GM19193 (cell line): ENCODE data around the gene TXNL1.
A peak's percentile ranks its signal among the peaks of the same experiment; 100 is the strongest.

Experiments used
- POLR2A ChIP-seq: IDR thresholded peaks from 4 replicates; pipeline ENCODE4 v1.6.1; 2011; ENCODE audit not compliant: insufficient read depth, insufficient read length; ENCODE audit errors: extremely low read depth

The TXNL1 gene

DNA sequence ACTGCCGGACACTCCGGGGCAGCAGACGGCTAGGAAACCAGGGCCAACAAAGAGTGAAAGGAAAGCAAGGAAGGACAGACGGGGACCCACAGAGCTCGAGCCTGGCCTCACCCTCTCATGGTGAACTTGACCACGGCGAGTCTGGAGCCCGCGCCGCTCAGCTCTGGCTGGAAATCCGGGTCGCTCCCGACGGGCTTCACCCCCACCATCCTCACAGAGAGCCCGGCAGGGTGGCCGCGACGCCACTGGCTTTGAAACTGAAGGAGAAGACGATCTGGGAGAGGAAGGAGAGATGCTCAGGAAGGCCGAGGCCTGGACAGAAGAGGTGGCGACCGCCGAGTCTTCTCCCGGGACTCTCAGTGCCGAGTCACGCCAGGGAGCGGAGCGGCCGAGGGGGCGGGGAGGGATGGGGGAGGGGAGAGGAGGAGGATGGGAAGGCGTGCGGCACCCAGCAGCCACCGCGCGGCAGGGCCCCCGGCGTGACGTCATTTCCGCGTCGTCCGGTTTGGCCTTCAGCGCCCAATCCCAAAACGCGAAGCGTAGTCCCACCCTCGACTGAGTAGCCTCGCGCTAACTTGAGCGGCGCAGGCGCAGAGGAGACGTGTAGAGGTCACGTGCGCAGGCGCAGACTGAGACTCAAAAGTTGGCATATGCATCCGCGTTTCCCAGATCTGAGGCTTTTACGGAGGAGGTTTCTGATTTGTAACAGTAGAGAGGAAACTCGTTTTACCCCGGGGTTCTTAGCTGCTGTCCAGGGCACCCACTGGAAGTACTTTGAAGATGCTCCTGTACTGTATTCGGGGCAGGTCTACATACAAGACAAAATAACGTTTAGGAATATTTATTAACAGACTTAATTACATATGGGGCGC lies at the start of gene TXNL1:
TXNL1 (minus strand) TSS at position 361 of the 872 bp plus-strand sequence; CDS start at position 209, 152 bp downstream.
- TF ChIP-seq POLR2A, result peak; percentile 80

DNA sequence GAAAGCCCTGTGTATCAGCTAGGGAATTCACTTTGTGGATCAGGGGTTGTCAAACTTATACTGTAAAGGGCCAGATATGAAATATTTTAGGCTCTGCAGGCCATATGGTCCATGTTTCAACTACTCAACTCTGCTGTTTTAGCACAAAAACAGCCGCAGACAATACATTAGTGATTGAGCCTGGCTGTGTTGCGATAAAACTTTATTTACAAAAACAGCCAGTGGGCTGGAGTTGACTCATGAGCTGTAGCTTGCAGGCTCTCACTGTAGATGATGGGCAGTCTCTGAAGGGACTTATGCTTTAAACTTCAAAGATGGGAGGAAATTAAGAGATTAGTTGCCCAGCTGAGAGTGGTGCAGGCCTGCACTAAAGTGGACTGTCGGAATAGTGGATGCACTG lies 45.9 kb upstream of the TXNL1 start:
- TF ChIP-seq POLR2A, result no peak

DNA sequence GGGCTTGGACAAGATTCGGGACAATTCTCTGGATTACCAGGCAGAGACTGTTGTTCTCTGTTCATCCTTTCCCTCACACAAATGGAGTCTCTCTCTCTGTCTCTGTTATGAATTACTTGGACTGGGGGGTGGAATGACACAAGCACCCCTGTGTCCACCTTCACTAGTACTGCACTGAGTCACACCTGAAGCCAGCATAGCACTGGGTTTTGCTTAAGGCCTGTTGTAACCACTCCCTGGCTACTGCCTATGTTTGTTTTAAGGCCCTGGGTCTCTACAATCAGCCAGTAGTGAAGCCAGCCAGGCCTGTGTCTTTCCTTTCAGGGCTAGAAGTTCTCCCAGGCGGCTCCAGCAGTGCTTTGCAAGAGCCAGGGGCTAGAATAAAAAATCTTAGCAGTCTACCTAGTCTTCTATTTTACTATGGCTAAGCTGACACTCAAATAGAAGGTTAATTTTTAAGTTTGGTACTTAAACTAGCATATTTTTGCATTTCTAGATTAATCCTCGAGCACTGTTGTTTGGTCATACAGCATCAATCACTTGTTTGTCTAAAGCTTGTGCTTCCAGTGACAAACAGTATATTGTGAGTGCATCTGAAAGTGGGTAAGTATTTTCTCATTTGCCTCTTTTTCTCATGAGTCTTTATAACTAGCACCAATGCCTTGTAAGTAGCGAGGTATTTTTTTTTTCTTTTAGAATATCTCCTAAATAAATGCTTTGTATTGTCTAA lies 40.6 kb upstream of the TXNL1 start:
- no peak for TF ChIP-seq POLR2A

DNA sequence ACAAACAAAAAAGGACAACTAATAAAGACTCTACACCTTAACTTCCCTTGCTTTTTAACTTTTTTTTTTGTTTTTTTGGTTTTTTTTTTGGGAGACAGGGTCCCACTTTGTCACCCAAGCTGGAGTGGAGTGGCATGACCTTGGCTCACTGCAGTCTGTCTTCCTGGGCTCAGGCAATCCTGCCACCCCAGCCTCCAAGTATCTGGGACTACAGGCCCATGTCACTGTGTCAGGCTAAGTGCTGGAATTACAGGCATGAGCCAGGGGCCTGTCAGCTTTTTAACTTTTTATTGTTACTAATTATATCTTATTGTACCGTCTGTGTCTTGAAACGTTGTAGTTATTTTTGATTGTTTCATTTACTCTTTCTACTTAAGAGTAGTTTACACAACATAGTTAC lies 38.2 kb upstream of the TXNL1 start:
- TF ChIP-seq POLR2A, result no peak

DNA sequence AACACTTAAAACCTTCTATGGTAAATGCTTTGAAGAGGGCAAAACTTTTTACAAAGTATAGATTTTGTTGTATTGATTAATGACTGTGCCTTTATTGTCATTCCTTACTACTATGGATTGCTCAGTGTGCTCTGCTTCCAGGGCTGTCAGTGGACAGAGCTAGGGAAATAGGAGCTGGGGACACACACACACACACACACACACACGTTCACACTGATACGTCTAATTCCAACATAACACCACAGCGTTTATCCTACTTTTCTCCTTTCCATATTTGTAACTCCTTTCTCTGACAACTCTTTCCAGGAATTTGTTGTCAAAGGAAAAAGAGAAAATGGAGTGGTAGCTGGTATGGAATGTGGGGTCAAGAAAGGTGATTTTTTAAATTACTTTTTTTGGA lies 34.6 kb upstream of the TXNL1 start:
- no peak for TF ChIP-seq POLR2A

DNA sequence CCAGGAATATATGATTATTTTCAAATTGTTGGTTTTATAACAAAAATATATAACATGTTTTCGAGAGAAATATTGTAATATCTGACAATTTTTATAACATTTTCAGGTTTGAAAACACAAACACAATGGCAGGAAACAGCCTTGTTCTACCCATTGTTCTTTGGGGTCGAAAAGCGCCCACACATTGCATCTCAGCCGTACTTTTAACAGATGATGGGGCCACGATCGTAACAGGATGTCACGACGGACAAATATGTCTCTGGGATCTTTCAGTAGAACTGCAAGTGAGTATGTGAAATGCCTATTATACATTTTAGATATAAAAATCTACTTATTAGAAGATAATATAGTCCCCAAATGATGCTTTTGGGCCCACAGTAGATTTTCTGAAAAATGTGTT lies 34.0 kb upstream of the TXNL1 start:
- no peak for TF ChIP-seq POLR2A

DNA sequence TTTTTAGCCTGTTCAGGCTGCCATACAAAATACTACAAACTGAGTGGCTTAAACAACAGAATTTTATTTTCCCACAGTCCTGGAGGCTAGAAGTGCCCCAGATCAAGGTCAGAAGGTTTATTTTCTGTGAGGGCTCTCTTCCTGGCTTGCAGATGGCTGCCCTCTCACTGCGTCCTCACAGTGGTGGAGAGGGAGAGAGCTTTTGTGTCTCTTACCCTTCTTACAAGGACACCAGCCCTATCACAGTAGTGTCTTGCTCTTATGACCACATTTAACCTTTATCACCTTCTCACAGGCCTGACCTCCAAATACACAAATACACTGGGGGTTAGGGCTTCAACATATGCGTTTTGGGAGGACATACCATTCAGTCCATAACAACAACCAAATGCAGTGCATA lies 24.5 kb upstream of the TXNL1 start:
- no peak for TF ChIP-seq POLR2A

DNA sequence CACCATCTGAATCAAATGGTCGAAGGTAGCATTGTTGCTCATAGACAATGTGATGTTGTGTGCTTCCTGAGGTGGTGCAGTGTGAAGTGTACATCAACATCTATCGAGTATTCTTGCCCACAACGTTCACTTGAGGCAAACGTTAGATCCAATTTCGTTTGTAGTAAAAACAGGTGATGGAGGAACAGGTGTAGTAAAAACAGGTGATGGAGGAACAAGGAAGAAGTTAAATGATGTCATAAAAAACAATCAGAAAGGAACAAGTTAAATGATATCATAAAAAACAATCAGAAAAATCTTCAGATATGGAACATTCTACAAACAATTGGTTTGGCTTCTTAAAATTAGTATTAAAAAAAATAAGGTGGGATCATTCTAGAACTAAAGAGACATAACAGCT lies 24.1 kb upstream of the TXNL1 start:
- no peak for TF ChIP-seq POLR2A

DNA sequence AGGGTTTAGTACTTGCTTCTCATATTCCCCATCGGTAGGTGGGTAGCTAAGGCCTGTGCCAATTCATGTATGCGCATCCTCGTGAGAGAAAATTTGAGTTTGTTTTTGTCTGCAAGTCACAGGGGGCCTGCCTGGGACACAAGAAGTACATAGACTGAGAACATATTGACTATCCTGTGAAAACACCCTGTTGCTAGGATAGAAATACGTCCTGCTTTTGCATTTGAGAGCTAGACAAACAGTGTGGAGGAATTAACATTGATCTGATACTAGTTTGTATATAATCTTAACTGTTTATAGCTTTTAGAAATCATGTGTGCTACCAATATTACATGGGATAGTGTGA lies 23.6 kb upstream of the TXNL1 start:
- TF ChIP-seq POLR2A, result no peak

DNA sequence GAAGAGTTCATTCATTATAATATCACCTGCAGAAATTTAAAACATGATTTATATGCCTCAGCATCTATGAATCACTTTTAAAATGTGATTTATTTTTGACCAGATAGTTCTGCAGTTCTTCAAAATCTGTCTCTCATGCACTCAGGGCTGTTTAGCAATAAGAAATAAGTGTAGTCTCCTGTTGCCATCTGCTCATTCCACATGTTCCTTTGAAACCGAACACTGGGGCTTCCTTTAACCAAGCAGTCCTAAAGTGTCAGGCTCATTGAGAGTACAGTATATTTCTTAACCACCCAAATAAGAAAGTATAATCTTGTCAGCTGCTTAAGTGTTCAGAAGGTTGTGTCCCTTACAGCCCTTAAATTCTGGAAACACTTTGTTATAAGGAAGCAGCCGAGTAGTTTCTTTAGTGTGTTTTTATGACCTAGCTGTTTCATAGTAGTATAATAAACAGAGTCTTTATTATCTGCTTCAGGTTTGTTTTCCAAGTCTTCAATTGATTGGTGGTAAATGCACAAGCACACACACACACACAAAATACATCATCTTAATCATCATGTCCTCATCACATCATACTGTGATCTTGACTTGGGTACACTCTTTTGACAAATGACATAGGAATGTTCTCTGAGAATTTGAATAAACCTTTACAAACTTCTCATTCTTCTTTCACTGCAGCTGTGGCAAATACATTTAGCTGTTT lies 23.1 kb upstream of the TXNL1 start:
- no peak for TF ChIP-seq POLR2A

DNA sequence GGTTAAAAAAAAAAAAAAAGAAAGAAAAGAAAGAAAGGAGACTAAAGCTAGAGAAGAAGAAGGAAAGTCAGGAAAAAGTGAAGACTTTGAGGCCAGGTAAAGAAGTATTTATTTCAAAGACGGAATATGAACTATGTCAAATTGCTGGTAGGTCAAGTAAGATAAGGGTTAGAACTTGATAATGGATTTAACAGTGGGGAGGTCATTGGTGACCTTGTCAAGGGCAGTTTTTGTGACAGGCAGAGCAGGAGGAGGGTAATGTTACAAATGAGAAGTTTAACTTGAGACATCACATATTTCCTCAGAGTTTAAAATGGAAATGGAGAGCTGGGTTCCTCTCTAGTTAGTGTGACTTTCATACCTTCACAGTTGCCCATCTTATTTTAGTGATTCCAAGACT lies 22.3 kb upstream of the TXNL1 start:
- no peak for TF ChIP-seq POLR2A

DNA sequence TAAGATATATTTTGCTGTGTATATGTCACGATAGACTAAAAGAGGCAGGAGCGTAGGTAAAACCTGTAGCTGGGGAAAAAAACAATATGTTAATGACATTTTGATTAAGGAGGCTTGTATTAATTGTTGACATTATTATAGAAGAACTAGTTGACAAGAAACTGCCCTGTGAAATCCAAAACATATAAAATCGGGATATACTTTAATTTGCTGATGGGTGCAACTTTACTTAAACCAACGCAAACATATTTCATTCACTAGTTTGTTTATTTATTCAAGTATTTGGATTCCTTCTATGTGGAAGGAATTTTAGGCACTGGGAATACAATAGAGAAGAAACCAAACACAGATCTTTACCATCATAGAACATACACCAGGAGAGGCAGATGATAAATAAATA lies 20.7 kb upstream of the TXNL1 start:
- TF ChIP-seq POLR2A, result no peak

DNA sequence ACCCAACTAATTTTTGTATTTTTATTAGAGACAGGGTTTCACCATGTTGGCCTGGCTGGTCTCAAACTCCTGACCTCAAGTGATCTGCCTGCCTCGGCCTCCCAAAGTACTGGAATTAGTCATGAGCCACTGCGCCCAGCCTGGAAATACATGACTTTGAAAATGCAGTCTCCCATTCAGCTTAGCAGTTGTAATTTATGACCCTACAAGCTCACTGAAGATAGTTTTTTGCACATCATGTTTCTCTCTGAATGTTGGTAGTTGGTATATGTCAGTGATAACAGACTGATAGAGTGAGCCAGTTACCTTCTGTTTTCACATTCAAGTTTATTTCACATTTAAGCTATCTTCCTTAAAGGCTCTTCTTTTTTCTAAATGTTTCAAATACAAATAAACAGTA lies 19.9 kb upstream of the TXNL1 start:
- no peak for TF ChIP-seq POLR2A

DNA sequence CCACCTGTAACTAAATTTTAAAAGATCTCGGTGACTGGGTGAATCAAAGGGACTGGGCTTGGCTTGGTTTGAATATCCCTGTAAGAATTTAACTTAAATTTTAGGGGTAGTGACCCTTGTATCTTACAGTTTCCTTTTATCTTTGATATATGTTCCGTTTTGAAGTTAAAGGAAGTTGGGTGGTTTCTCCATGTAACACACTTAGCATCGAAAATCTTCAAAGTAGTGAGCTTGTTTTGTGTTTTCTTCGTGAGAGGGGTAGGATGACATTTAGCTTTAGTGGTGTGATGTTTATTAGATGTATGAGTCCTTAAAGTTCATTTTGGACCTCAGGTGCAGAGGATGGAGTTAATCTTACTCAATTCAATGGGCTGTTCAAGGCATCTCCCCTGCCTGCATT lies 14.4 kb upstream of the TXNL1 start:
- no peak for TF ChIP-seq POLR2A

DNA sequence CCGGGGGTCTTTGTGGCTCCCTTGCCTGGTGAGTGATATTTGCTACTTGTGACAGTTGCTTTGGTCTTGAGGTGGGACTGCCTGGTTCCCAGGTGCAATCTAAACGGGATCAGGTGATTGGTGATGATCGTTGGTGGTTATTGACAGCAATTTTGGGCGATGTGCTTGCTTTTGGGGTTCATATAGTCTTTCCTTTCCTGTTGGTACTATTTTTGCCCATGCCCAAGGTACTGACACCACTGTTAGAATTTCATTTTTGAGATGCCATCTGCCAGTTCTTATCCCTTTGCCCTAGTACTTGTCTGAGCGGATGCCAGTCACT lies 13.3 kb upstream of the TXNL1 start:
- TF ChIP-seq POLR2A, result no peak
